Activated gamma-delta T cell treated with anti-CD3 and anti-CD28 coated beads, Interleukin-2, amount 50 U/mL, for 16 hours (primary cell): ENCODE results near the gene ALS2.

Source experiments
- DNase-seq: peaks from one replicate; pipeline ENCODE4 v3.0.0-alpha.2; 2020; ENCODE audit warnings: low read depth

Gene ALS2

GRCh38 chr2:201754717-201755415 is 25.9 kb downstream of the ALS2 start:
- DNase-seq, result no peak

- DNase-seq, result no peak
Measured at GRCh38 chr2:201751566-201751965, 29.2 kb downstream of the ALS2 start.

- no peak for DNase-seq
Measured at GRCh38 chr2:201746551-201746950, 34.2 kb downstream of the ALS2 start.

DNA sequence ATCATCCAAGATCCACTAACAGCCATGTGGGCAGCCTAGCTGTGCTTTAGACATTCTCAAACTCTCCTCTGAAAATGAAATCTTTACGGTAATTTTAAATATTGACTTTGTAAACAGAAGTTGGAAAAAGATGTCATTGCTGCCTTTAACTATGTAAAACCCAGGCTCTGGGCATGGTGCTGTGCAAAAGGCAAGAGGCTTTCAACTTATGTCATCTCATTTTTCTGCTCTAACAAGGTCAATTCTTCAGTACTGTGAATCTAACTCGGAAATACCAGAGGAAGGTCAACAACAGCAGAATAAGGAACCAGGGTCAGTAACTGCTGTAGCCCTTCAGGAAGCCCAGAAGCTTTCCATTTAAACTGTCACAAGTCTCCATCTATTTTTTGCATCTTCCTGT is 45.2 kb downstream of the ALS2 start:
- no peak for DNase-seq

DNA sequence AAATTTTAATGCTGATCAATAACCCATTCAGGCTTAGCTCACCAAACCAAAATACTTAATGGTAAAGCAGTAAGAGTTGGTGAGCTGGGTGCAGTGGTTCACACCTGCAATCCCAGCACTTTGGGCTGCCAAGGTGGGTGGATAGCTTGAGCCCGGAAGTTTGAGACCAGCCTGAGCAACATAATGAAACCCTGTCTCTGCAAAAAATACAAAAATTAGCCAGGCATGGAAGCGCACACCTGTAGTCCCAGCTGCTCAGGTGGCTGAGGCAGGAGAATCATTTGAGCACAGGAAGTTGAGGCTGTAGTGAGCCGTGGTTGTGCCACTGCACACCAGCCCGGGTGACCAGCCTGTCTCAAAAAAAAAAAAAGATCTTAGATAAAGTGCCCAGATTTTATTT is 46.6 kb downstream of the ALS2 start:
- no peak for DNase-seq

DNA sequence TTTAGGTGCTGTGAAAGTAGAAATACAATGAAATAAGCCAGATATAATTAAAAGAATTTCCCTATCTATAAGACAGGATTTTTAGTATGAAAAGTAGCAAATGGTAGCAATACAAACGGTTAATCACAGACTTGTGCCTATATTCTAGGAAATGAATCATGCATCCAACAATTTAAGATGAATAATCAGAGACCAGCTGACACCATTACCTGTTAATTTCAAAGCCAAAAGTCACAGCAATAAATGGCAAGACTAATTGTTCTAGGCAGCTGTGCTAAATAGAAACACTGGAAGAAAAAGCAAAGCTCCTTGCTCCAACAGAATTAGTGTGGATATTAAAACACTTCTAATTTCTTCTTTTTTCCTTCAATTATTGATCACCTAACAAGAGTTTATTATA is 47.2 kb downstream of the ALS2 start:
- DNase-seq, result no peak

- DNase-seq, result no peak
Measured at GRCh38 chr2:201730651-201731285, 50.0 kb downstream of the ALS2 start.

DNA sequence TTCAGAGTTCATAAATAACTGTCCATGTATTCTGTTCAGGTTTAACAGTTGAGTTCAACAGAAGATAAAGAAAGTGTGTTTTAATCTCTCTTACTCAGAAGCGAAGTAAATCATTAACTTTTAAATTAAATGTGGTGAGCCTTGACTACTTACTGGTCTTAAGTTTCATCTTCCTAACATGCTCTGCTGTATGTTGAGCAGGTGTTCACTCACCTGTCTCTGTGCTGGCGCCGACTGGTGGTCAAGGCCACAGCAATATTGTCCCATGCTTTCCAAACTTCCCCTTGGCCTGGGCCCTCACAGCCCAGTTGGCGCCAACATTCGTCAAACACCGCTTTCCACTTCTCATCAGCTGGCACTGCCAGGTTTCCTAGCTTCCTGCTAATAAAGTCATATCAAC is 65.3 kb downstream of the ALS2 start:
- no peak for DNase-seq

GRCh38 chr2:201712726-201713125 is 68.0 kb downstream of the ALS2 start:
- no peak for DNase-seq

GRCh38 chr2:201709747-201710146 is 71.0 kb downstream of the ALS2 start:
- no peak for DNase-seq

GRCh38 chr2:201709049-201709448 is 71.7 kb downstream of the ALS2 start:
- DNase-seq, result no peak

DNA sequence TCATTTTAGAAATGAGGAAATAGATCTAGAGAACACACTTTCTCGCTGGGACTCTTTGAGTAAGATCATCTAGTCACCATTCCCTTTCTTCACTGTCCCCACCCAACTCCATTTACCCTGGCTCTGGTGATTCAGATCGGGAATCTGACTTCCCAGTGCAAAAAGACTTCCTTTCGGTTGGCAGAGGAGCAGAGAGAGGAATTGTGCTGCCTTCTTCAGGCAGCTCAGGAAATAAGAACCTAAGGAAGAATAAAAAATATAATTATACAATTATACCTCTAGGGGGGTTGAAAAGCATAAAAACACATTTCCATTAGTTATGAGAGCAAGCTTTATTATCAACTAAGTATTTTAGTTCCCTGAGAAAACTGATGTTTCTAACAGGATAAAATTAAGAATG is 73.0 kb downstream of the ALS2 start:
- DNase-seq, result no peak

DNA sequence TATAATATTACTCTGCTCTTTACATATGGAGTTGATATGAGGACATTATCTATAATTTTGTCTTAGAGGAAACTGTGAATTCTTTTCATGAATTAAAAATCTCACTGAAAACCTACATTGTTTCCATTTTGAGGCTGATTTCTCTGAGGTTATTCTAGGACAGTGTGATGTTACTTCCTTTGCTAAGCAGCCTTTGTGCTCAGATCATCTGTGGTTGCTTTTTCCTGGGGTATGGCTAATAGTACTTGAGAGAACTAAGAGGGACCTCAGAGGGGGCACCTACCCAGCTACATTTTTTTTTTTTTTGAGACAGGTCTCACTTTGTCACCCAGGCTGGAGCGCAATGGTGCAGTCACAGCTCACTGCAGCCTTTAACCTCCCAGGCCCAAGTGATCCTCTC is 73.6 kb downstream of the ALS2 start:
- DNase-seq, result no peak

DNA sequence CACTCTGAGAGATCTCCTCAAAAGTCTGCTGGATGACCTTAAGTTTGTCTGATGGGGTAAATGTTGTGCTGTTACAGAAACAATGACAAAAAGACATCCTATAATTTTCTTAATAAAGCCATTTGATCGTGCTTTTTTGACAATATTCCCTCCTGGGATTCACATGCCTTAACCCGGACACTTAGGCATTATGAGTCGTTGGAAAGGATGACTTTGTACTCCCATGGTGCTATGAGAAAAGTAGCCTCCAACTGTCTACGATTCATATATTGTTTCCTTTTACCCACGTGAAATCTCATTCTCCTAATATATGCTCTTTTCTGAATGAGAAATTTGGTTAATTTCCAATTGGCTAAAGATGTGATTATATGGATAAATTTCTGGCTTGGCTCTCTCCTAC is 76.2 kb downstream of the ALS2 start:
- no peak for DNase-seq

DNA sequence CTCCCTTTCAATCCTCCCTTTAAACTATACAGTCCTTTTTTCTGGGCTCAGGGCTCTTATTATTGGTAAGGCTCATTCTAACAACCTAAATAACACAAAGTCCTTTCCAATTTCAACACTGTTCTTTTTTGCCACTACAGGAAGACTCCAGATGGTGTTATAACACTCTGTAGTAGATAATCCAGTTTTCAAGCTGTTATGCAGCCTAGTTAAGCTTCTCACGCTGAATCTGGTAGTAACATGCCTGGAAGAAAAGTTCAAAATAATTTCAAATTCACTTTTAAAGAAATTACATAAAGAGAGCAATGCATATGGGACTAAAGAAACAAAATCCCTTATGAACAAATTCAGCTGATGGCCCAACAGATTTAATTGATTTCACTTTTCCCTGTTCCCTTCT is 79.1 kb downstream of the ALS2 start:
- no peak for DNase-seq

DNA sequence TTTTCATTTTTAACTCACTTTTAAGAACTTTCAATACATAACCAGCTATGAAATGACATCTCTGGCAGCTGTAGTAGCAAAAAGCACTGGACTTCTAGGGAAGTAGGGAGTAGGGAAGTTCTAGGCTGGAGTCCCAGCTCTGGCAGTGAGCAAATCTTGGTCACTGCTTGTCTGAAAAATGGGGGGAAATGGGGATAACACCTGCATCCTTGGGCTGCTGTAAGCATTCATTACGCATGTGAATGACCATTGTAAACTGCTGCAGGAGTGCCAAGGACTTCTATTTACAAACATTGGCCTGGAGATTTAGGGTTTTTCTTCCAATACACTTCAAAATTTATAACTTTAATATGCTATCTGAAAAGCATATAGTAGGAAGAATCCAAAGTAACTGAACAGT is 81.3 kb downstream of the ALS2 start:
- DNase-seq, result no peak

DNA sequence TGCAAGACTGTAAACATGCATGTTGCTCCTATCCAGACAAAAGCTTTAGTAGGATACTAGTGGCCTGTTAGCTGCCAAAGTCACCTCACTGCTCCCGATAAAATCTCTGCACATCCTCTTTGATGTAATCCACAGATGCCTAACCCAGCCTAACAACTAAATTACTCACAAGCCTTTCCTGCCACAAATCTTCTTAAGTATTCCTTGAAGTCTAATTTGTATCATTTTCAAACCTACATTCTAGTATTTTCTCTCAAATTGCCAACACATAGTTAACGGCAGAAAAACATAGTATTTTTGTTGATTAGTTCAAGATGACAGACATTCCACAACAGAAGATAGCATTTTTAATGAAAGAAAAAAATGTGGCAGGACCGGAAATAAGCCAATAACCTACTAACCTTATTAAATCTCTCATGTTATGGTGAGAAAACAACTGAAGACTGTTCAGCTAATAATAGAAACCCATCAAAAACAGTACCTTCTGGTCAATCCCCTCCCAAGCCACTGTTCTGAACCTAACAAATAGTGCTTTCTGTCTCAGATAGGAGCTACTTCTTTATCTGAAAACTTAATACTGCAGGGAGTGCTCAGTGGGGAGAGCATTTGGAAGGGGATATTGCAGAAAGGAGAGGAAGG is 82.0 kb downstream of the ALS2 start, which contains the start of gene MPP4:
MPP4 (minus strand) TSS at position 57 of the 639 bp plus-strand sequence. CDS start 4,690 bp downstream, outside the sequence.
- no peak for DNase-seq

- no peak for DNase-seq
Measured at GRCh38 chr2:201697899-201698298, 82.8 kb downstream of the ALS2 start.

- no peak for DNase-seq
Measured at GRCh38 chr2:201696151-201696659, 84.5 kb downstream of the ALS2 start.

- no peak for DNase-seq
Measured at GRCh38 chr2:201685156-201685555, 95.6 kb downstream of the ALS2 start.

GRCh38 chr2:201680743-201681142 is 100.0 kb downstream of the ALS2 start:
- no peak for DNase-seq

- no peak for DNase-seq
Measured at GRCh38 chr2:201678401-201678800, 102.3 kb downstream of the ALS2 start.

DNA sequence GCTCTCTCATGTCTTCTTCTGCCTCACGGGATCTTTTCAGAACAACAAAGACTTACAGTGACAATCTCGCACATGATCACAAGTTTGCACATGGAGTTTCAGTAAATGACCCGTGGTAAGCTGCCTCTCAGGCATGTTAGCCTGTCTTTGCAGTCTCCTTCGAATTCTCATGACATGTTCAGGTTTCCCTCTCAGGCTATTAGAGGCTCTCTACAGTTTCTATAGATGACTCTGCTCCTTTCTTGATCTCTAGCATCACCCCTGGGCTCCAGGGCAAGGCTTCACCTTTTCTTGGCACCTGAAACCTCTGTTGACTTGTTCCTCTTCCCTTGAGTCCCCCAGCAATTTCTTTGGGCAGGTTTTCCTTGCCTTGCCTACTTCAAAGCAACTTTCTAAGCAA is 105.3 kb downstream of the ALS2 start:
- DNase-seq, result no peak
